Hepatocyte (in vitro differentiated cells): Measurements from ENCODE around the gene SERPINA5.

Source experiments
- CTCF ChIP-seq: fragments of 200-600 bp; sonication (generic); IDR thresholded peaks from 2 replicates; pipeline ENCODE4 v1.5.1; 2016; ENCODE audit warnings: antibody characterized with exemption, mild to moderate bottlenecking; ENCODE audit not compliant: poor library complexity
- EZH2 ChIP-seq: fragments of 200-600 bp; sonication (generic); IDR thresholded peaks from 2 replicates; pipeline ENCODE4 v1.6.1; 2016; ENCODE audit warnings: antibody characterized with exemption, mild to moderate bottlenecking, borderline replicate concordance

GRCh38 chr14:94605361-94605760 is 24.1 kb downstream of the SERPINA5 start:
- TF ChIP-seq CTCF: no peak
- TF ChIP-seq EZH2: no peak
